SKM-1 treated with dmso at 0.1 percent for 144 hours (cell line): Measurements from ENCODE around the gene MAGEB3.
"Not testable (repeated sequence)": the region's sequence is repeated elsewhere in the genome, so short reads cannot be mapped to it uniquely, and the experiment has no call there.

ENCODE experiments used
- DNase-seq: peaks from one replicate; lab custom pipeline; 2025; ENCODE audit not compliant: unreplicated experiment; lab: John Stamatoyannopoulos, UW

The MAGEB3 gene

GRCh38 chrX:30230395-30230794 lies at the start of gene MAGEB3:
Gene MAGEB3, plus strand, starts transcription at chrX:30230657. Its CDS starts 5,268 bp downstream, at chrX:30235925.
- DNase-seq: no peak

- no peak for DNase-seq
Measured at GRCh38 chrX:30181353-30181752, 49.1 kb upstream of the MAGEB3 start.

GRCh38 chrX:30183554-30183953 lies 46.9 kb upstream of the MAGEB3 start:
- DNase-seq: no peak

- DNase-seq: no peak
Measured at GRCh38 chrX:30190426-30190825, 40.0 kb upstream of the MAGEB3 start.

- not testable (repeated sequence) for DNase-seq
Measured at GRCh38 chrX:30193910-30194309, 36.5 kb upstream of the MAGEB3 start.

- DNase-seq: no peak
Measured at GRCh38 chrX:30196322-30196721, 34.1 kb upstream of the MAGEB3 start.

GRCh38 chrX:30212172-30212571 lies 18.3 kb upstream of the MAGEB3 start:
- DNase-seq: no peak

GRCh38 chrX:30215357-30215843 lies 15.1 kb upstream of the MAGEB3 start, which contains the start of gene MAGEB2:
Gene MAGEB2, plus strand, starts transcription at chrX:30215563. Its CDS starts 3,018 bp downstream, at chrX:30218581.
- no peak for DNase-seq

- no peak for DNase-seq
Measured at GRCh38 chrX:30217465-30217864, 13.0 kb upstream of the MAGEB3 start.

GRCh38 chrX:30219372-30219771 lies 11.1 kb upstream of the MAGEB3 start:
- DNase-seq: no peak

- no peak for DNase-seq
Measured at GRCh38 chrX:30220661-30221060, 9.8 kb upstream of the MAGEB3 start.

- DNase-seq: no peak
Measured at GRCh38 chrX:30224536-30224935, 5.9 kb upstream of the MAGEB3 start.

GRCh38 chrX:30228526-30228925 lies 1.9 kb upstream of the MAGEB3 start:
- no peak for DNase-seq

- DNase-seq: no peak
Measured at GRCh38 chrX:30241724-30242415, 11.4 kb downstream of the MAGEB3 start, which contains the start of gene MAGEB4. Gene MAGEB4, plus strand, starts transcription at chrX:30242000. Its CDS starts 136 bp downstream, at chrX:30242136.

GRCh38 chrX:30246769-30247489 lies 16.5 kb downstream of the MAGEB3 start, which contains the start of gene MAGEB1:
Gene MAGEB1, plus strand, starts transcription at chrX:30247146. Its CDS starts 3,348 bp downstream, at chrX:30250494.
- DNase-seq: no peak

GRCh38 chrX:30248854-30249253 lies 18.4 kb downstream of the MAGEB3 start:
- DNase-seq: no peak

- DNase-seq: no peak
Measured at GRCh38 chrX:30253257-30253656, 22.8 kb downstream of the MAGEB3 start.

GRCh38 chrX:30259927-30260326 lies 29.5 kb downstream of the MAGEB3 start:
- no peak for DNase-seq

GRCh38 chrX:30261012-30261411 lies 30.6 kb downstream of the MAGEB3 start:
- DNase-seq: no peak

- no peak for DNase-seq
Measured at GRCh38 chrX:30262763-30263162, 32.3 kb downstream of the MAGEB3 start.

GRCh38 chrX:30270639-30271038 lies 40.2 kb downstream of the MAGEB3 start:
- DNase-seq: no peak

GRCh38 chrX:30275498-30275897 lies 45.0 kb downstream of the MAGEB3 start:
- no peak for DNase-seq
